ENCODE measurements around the gene SPATA7. TPM values are rescaled to one million over a fixed set of nuclear protein-coding genes. Genes with fewer than 3 reads are reported as not detected.

The SPATA7 gene
- total RNA-seq, 1 donor: 20.0 TPM

- no peak for TF ChIP-seq CTCF (IDR thresholded peaks at IDR 0.05; ENCODE audit: insufficient read depth, low read length)
- no peak overlapping the region for H3K4me3 ChIP-seq (ENCODE audit: low read depth, low read length)
- no peak for DNase-seq (ENCODE audit: low read depth)
Observed at GRCh38 chr14:88478931-88479330, 93.5 kb downstream of the SPATA7 start.

- no peak for TF ChIP-seq CTCF (IDR thresholded peaks at IDR 0.05; ENCODE audit: insufficient read depth, low read length)
- DNase-seq (ENCODE audit: low read depth): no peak
- H3K4me3 ChIP-seq (ENCODE audit: low read depth, low read length): no peak overlapping the region
Observed at GRCh38 chr14:88479574-88479987, 94.1 kb downstream of the SPATA7 start.

DNA sequence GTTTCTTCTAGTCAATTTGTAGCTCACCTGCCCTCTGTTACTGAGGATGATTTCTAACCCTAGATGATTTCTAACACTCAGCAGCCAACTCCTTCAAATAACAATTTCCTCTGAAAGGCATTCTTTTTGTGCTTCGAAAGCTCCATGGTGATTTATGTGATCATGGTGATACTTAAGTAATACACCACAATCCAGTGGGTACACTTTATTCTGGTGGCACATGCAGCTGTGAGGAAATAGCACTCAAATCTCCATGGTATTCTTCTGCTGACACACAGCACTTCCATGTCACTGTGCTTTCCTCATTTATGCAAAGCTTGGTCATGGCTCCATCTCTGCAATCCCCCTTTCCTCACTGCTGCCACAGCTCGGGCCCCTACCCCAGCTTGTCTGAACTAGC lies 95.6 kb downstream of the SPATA7 start:
- no peak for TF ChIP-seq CTCF (IDR thresholded peaks at IDR 0.05; ENCODE audit: insufficient read depth, low read length)
- no peak overlapping the region for H3K4me3 ChIP-seq (ENCODE audit: low read depth, low read length)
- DNase-seq (ENCODE audit: low read depth): no peak

GRCh38 chr14:88481794-88482193 lies 96.3 kb downstream of the SPATA7 start:
- DNase-seq (ENCODE audit: low read depth): no peak
- no peak for TF ChIP-seq CTCF (IDR thresholded peaks at IDR 0.05; ENCODE audit: insufficient read depth, low read length)
- no peak overlapping the region for H3K4me3 ChIP-seq (ENCODE audit: low read depth, low read length)

- DNase-seq (ENCODE audit: low read depth): no peak
- no peak for TF ChIP-seq CTCF (IDR thresholded peaks at IDR 0.05; ENCODE audit: insufficient read depth, low read length)
Observed at GRCh38 chr14:88482524-88482923, 97.1 kb downstream of the SPATA7 start.

More at GRCh38 chr14:88482524-88482923, 97.1 kb downstream of the SPATA7 start:
- H3K4me3 ChIP-seq (ENCODE audit: low read depth, low read length): no peak overlapping the region

Other genes with a start within 250 kb of the SPATA7 start
- not detected in 2 replicates for gene KCNK10, start 62.4 kb upstream of the SPATA7 start, total RNA-seq (ENCODE audit: low replicate concordance)
- 10.3 and 16.2 TPM in 2 replicates for gene PTPN21, start 169.3 kb downstream of the SPATA7 start, total RNA-seq (ENCODE audit: low replicate concordance)
- 35.6 and 78.3 TPM in 2 replicates for gene ZC3H14, start 177.4 kb downstream of the SPATA7 start, total RNA-seq (ENCODE audit: low replicate concordance)